Brain microvascular endothelial cell (primary cell): ENCODE measurements around the gene NOSIP.
A peak's percentile ranks its signal among the peaks of the same experiment; 100 is the strongest.

ENCODE experiments used
- DNase-seq: peaks from one replicate; pipeline ENCODE4 v3.0.0-alpha.2; 2020
- H3K27ac ChIP-seq: fragments of 250-450 bp; sonication (Bioruptor Pico); 2 replicates; pipeline ENCODE4 v1.5.1; 2020; ENCODE audit warnings: mild to moderate bottlenecking, moderate library complexity
- H3K27me3 ChIP-seq: fragments of 250-450 bp; sonication (Bioruptor Pico); replicated peaks from 2 replicates; pipeline ENCODE4 v1.5.1; 2020; ENCODE audit warnings: mild to moderate bottlenecking
- H3K36me3 ChIP-seq: fragments of 250-450 bp; sonication (Bioruptor Pico); replicated peaks from 2 replicates; pipeline ENCODE4 v1.5.1; 2020; ENCODE audit warnings: mild to moderate bottlenecking
- H3K4me3 ChIP-seq: 2 replicates; pipeline ENCODE4 v1.5.1; 2011; ENCODE audit warnings: low read depth, mild to moderate bottlenecking, control low read depth, low read length, moderate library complexity
- CTCF ChIP-seq: IDR thresholded peaks from 2 replicates; pipeline ENCODE4 v1.5.1; 2011; ENCODE audit warnings: low read depth, mild to moderate bottlenecking, moderate library complexity, low read length, control low read depth, inconsistent platforms; ENCODE audit errors: missing control alignments
- in situ Hi-C: cut with HindIII; loops from 2 replicates; pipeline ENCODE4 v1.10.0; 2017; ENCODE audit warnings: low sequenced_read_pairs, low pct_ligation_motif_present

NOSIP gene

GRCh38 chr19:49588365-49589122 is 8.2 kb upstream of the NOSIP start:
- no peak for DNase-seq
- no peak for TF ChIP-seq CTCF
- H3K36me3 ChIP-seq = peaks cover 1% of the 10 kb centered on the region
- no peak overlapping the region for H3K27ac ChIP-seq
- H3K27me3 ChIP-seq = no peaks in the 10 kb centered on the region
- in situ Hi-C loops = no loop called here
- H3K4me3 ChIP-seq = no peak overlapping the region

- H3K36me3 ChIP-seq = no peaks in the 10 kb centered on the region
- no peaks in the 10 kb centered on the region for H3K27me3 ChIP-seq
- no peak for TF ChIP-seq CTCF
- H3K4me3 ChIP-seq = no peak overlapping the region
- in situ Hi-C loops = no loop called here
- DNase-seq = no peak
- H3K27ac ChIP-seq = no peak overlapping the region
Measured at GRCh38 chr19:49587227-49587626, 6.9 kb upstream of the NOSIP start.

- DNase-seq = no peak
- Histone ChIP-seq H3K27ac (no peak overlapping the region), H3K4me3 (no peak overlapping the region), H3K27me3 (no peaks in the 10 kb centered on the region), H3K36me3 (no peaks in the 10 kb centered on the region)
- in situ Hi-C loops = no loop called here
- no peak for TF ChIP-seq CTCF
Measured at GRCh38 chr19:49585023-49585422, 4.7 kb upstream of the NOSIP start.

GRCh38 chr19:49583239-49583638 is 2.9 kb upstream of the NOSIP start:
- Histone ChIP-seq H3K27me3 (no peaks in the 10 kb centered on the region), H3K36me3 (no peaks in the 10 kb centered on the region), H3K4me3 (no peak overlapping the region), H3K27ac (no peak overlapping the region)
- in situ Hi-C loops = no loop called here
- no peak for TF ChIP-seq CTCF
- no peak for DNase-seq

GRCh38 chr19:49581007-49581508 is 702 bp upstream of the NOSIP start, which contains the start of gene PRRG2:
TSS of gene PRRG2 (plus strand) at chr19:49581316. CDS start at chr19:49583220, 1,904 bp downstream.
- in situ Hi-C loops = no loop called here
- H3K27ac ChIP-seq = peak within 1 kb of the TSS; percentile 23
- DNase-seq = no peak
- TF ChIP-seq CTCF = no peak
- H3K4me3 ChIP-seq = peak within 1 kb of the TSS; percentile 91
- H3K27me3 ChIP-seq = no peaks in the 10 kb centered on the region
- peaks cover 3% of the 10 kb centered on the region for H3K36me3 ChIP-seq

GRCh38 chr19:49579947-49580263 is 451 bp downstream of the NOSIP start:
- Histone ChIP-seq H3K36me3 (peaks cover 13% of the 10 kb centered on the region), H3K27me3 (no peaks in the 10 kb centered on the region), H3K27ac (peak overlapping the region; percentile 23), H3K4me3 (peak overlapping the region; percentile 91)
- DNase-seq = no peak
- TF ChIP-seq CTCF = no peak
- in situ Hi-C loops = no loop called here
